Measurements from ENCODE around the gene CNN3. TPM values are rescaled to one million over a fixed set of nuclear protein-coding genes. Genes with fewer than 3 reads are reported as not detected.

The CNN3 gene
- total RNA-seq, 2 donors from 2014 or later: 87.7 to 162 TPM

Other genes starting within 250 kb of the CNN3 start
- gene SLC44A3, start 106.8 kb downstream of the CNN3 start, total RNA-seq: 1 to 10 TPM; 3.7 to 5.4 TPM
- 1 to 10 TPM; 2.5 to 4.3 TPM for gene ALG14, start 145.8 kb upstream of the CNN3 start, total RNA-seq
- gene TLCD4, start 190.2 kb upstream of the CNN3 start, total RNA-seq: 10 to 100 TPM; 43.4 to 48.3 TPM

Measured in left cardiac atrium (tissue), 2 donors.